IMR-90 (cell line): ENCODE results near the gene ZNF587. TPM values are rescaled to one million over a fixed set of nuclear protein-coding genes. Genes with fewer than 3 reads are reported as not detected.

ENCODE experiments used
- ATAC-seq: fragments of 200-7000 bp; cut with Tn5 transposase; 2 replicates; pipeline ENCODE4 v1.9.1; 2020; ENCODE audit warnings: low read depth, mild to moderate bottlenecking, moderate library complexity
- BruUV-seq: library from RNA; stranded (reverse); fragments of 400-500 nt; replicated peaks from 2 replicates; lab custom pipeline; 2021; lab: Mats Ljungman, UMichigan
- CTCF ChIA-PET: fragments of 300-600 bp; formaldehyde crosslinking; extraction: SDS; loops from one replicate; lab custom pipeline; 2021; ENCODE audit warnings: antibody characterized with exemption; lab: Yijun Ruan, JAX
- POLR2A ChIA-PET: fragments of 300-600 bp; sonication (Branson Sonifier 250); formaldehyde crosslinking; loops from one replicate; lab custom pipeline; 2022; ENCODE audit warnings: antibody characterized with exemption; ENCODE audit not compliant: unreplicated experiment; lab: Charles Lee
- DNase-seq: peaks from one replicate; pipeline ENCODE4 v3.0.0; 2013
- H2AFZ ChIP-seq: replicated peaks from 2 replicates; pipeline ENCODE3; 2013; ENCODE audit warnings: low read length, mild to moderate bottlenecking; ENCODE audit not compliant: poor library complexity
- H2AK5ac ChIP-seq: 2 replicates; pipeline ENCODE4 v1.6.1; 2013; ENCODE audit warnings: low read depth, low read length, inconsistent platforms
- H2AK9ac ChIP-seq: replicated peaks from 2 replicates; pipeline ENCODE3; 2013; ENCODE audit warnings: mild to moderate bottlenecking, low read depth, low read length, moderate library complexity; ENCODE audit not compliant: poor library complexity
- H2BK120ac ChIP-seq: 2 replicates; pipeline ENCODE4 v1.6.1; 2013; ENCODE audit warnings: low read depth, low read length, inconsistent platforms
- H2BK15ac ChIP-seq: 3 replicates; pipeline ENCODE4 v1.6.1; 2013; ENCODE audit warnings: low read depth, low read length, inconsistent platforms
- H2BK20ac ChIP-seq: 2 replicates; pipeline ENCODE4 v1.6.1; 2013; ENCODE audit warnings: low read depth, mild to moderate bottlenecking, inconsistent platforms, low read length, moderate library complexity
- H2BK5ac ChIP-seq: 2 replicates; pipeline ENCODE4 v1.6.1; 2013; ENCODE audit warnings: mild to moderate bottlenecking, low read depth, low read length, inconsistent platforms; ENCODE audit not compliant: poor library complexity, severe bottlenecking
- H3K14ac ChIP-seq: replicated peaks from 2 replicates; pipeline ENCODE4 v1.6.1; 2013; ENCODE audit warnings: low read depth, low read length, inconsistent platforms
- H3K18ac ChIP-seq: 2 replicates; pipeline ENCODE4 v1.6.1; 2013; ENCODE audit warnings: low read depth, low read length, control low read depth
- H3K23ac ChIP-seq: 2 replicates; pipeline ENCODE4 v1.6.1; 2013; ENCODE audit warnings: low read depth, low read length, inconsistent platforms
- H3K27ac ChIP-seq: 2 replicates; pipeline ENCODE4 v1.5.1; 2013; ENCODE audit warnings: mild to moderate bottlenecking, control low read depth, low read length; ENCODE audit not compliant: insufficient read depth
- H3K27me3 ChIP-seq: 2 replicates; pipeline ENCODE4 v1.6.1; 2013; ENCODE audit warnings: low read length; ENCODE audit not compliant: control insufficient read depth, insufficient read depth
- H3K36me3 ChIP-seq: 2 replicates; pipeline ENCODE4 v1.6.1; 2013; ENCODE audit warnings: low read length, mixed read lengths; ENCODE audit not compliant: control insufficient read depth, insufficient read depth
- H3K4ac ChIP-seq: 2 replicates; pipeline ENCODE4 v1.6.1; 2013; ENCODE audit warnings: low read depth, low read length, inconsistent platforms
- H3K4me1 ChIP-seq: 2 replicates; pipeline ENCODE4 v1.6.1; 2013; ENCODE audit warnings: low read length, mixed read lengths; ENCODE audit not compliant: control insufficient read depth, insufficient read depth
- H3K4me2 ChIP-seq: 2 replicates; pipeline ENCODE4 v1.6.1; 2013; ENCODE audit warnings: low read depth, mild to moderate bottlenecking, control low read depth, low read length, moderate library complexity
- H3K4me3 ChIP-seq: 2 replicates; pipeline ENCODE4 v1.5.1; 2013; ENCODE audit warnings: low read depth, mild to moderate bottlenecking, control low read depth, low read length, moderate library complexity; ENCODE audit not compliant: insufficient read depth
- H3K56ac ChIP-seq: 2 replicates; pipeline ENCODE4 v1.6.1; 2013; ENCODE audit warnings: low read length, inconsistent platforms; ENCODE audit not compliant: insufficient read depth; ENCODE audit errors: extremely low read depth
- H3K79me1 ChIP-seq, 2 experiments: 2 replicates each; pipeline ENCODE4 v1.6.1; 2013; ENCODE audit warnings: low read length in 2 of 2, inconsistent platforms in 1 of 2, low read depth in 1 of 2
- H3K9ac ChIP-seq: 2 replicates; pipeline ENCODE4 v1.6.1; 2013; ENCODE audit warnings: low read depth, low read length, control low read depth
- H3K9me1 ChIP-seq: 2 replicates; pipeline ENCODE4 v1.6.1; 2013; ENCODE audit warnings: low read length, inconsistent platforms; ENCODE audit not compliant: insufficient read depth
- H3K9me3 ChIP-seq: 2 replicates; pipeline ENCODE4 v1.6.1; 2013; ENCODE audit warnings: low read length; ENCODE audit not compliant: control insufficient read depth, insufficient read depth
- H4K20me1 ChIP-seq: 2 replicates; pipeline ENCODE4 v1.6.1; 2013; ENCODE audit warnings: low read length, inconsistent platforms; ENCODE audit not compliant: insufficient read depth
- H4K5ac ChIP-seq: 2 replicates; pipeline ENCODE4 v1.6.1; 2013; ENCODE audit warnings: mild to moderate bottlenecking, low read depth, low read length, control low read depth
- H4K8ac ChIP-seq, 2 experiments: 2 replicates each; pipeline ENCODE4 v1.6.1; 2013; ENCODE audit warnings: low read depth in 2 of 2, low read length in 2 of 2, control low read depth in 1 of 2, inconsistent platforms in 1 of 2
- H4K91ac ChIP-seq: 2 replicates; pipeline ENCODE4 v1.6.1; 2013; ENCODE audit warnings: low read depth, low read length, inconsistent platforms; ENCODE audit not compliant: insufficient read depth
- BHLHE40 ChIP-seq: fragments of 150-350 bp; IDR thresholded peaks from 2 replicates; pipeline ENCODE4 v1.6.1; 2016; ENCODE audit warnings: mild to moderate bottlenecking, low read depth, low read length
- CEBPB ChIP-seq: IDR thresholded peaks from 2 replicates; pipeline ENCODE4 v1.6.1; 2012; ENCODE audit warnings: low read depth, low read length, improper control_type of control experiment
- CHD1 ChIP-seq: IDR thresholded peaks from 2 replicates; pipeline ENCODE4 v1.6.1; 2012; ENCODE audit warnings: low read depth, low read length, improper control_type of control experiment
- FOS ChIP-seq: fragments of 150-350 bp; IDR thresholded peaks from 2 replicates; pipeline ENCODE4 v1.6.1; 2016; ENCODE audit warnings: low read depth, low read length
- MAZ ChIP-seq: IDR thresholded peaks from 2 replicates; pipeline ENCODE4 v1.6.1; 2012; ENCODE audit warnings: low read depth, mild to moderate bottlenecking, low read length, improper control_type of control experiment, moderate library complexity, borderline replicate concordance
- MXI1 ChIP-seq: IDR thresholded peaks from 2 replicates; pipeline ENCODE4 v1.6.1; 2012; ENCODE audit warnings: low read depth, mild to moderate bottlenecking, low read length, moderate library complexity, borderline replicate concordance
- NFE2L2 ChIP-seq: fragments of 150-350 bp; IDR thresholded peaks from 2 replicates; pipeline ENCODE4 v1.6.1; 2016; ENCODE audit warnings: low read depth, mild to moderate bottlenecking, low read length
- POLR2A ChIP-seq: IDR thresholded peaks from 2 replicates; pipeline ENCODE4 v1.6.1; 2012; ENCODE audit warnings: mild to moderate bottlenecking, low read depth, low read length
- RAD21 ChIP-seq: IDR thresholded peaks from 2 replicates; pipeline ENCODE4 v1.6.1; 2012; ENCODE audit warnings: low read length, improper control_type of control experiment
- RCOR1 ChIP-seq: IDR thresholded peaks from 2 replicates; pipeline ENCODE4 v1.6.1; 2012; ENCODE audit warnings: mild to moderate bottlenecking, low read length, improper control_type of control experiment; ENCODE audit not compliant: insufficient replicate concordance
- RFX5 ChIP-seq: IDR thresholded peaks from 2 replicates; pipeline ENCODE4 v1.8.0; 2012; ENCODE audit warnings: low read depth, mild to moderate bottlenecking, low read length, moderate library complexity
- SMC3 ChIP-seq: fragments of 150-350 bp; IDR thresholded peaks from 2 replicates; pipeline ENCODE4 v1.6.1; 2016; ENCODE audit warnings: low read depth, mild to moderate bottlenecking, antibody characterized with exemption, low read length, moderate library complexity
- WGBS, 2 experiments: methylation state at CpG; one replicate each; pipeline versions ENCODE4 v1.1.5 to v1.1.7; 2013; ENCODE audit warnings: missing lambda C conversion rate in 2 of 2; ENCODE audit not compliant: insufficient read length in 1 of 2; ENCODE audit errors: extremely low coverage in 2 of 2; 5-methylcytosine and 5-hydroxymethylcytosine counted together
- dilution Hi-C: fragments of 300-500 bp; cut with HindIII; formaldehyde crosslinking; loops from one replicate; pipeline ENCODE4 v1.14.3; 2018; ENCODE audit warnings: low sequenced_read_pairs; ENCODE audit not compliant: unreplicated experiment
- in situ Hi-C: fragments of 300-500 bp; cut with MboI; formaldehyde crosslinking; loops from 3 replicates; pipeline ENCODE4 v1.14.3; 2019; ENCODE audit warnings: low sequenced_read_pairs, inconsistent platforms, mixed read lengths
- intact Hi-C: fragments of 100-400 bp; cut with micrococcal nuclease; formaldehyde crosslinking; loops from 2 replicates; pipeline ENCODE4 v1.10.0; 2022
- polyA plus RNA-seq, 3 experiments: library from polyadenylated mRNA; depleted of rRNA; stranded (reverse); fragments of >200 nt; gene quantifications; 2 replicates each; pipeline ENCODE4 v1.2.3, GENCODE V29; 2012; ENCODE audit warnings: low replicate concordance in 1 of 3
- total RNA-seq: library from RNA; depleted of rRNA; stranded (reverse); fragments of >200 nt; gene quantifications from 2 replicates; pipeline ENCODE4 v1.2.3, GENCODE V29; 2012
- TF ChIP-seq, protein P1 (sequence below): fragments of 150-350 bp; IDR thresholded peaks from 2 replicates; pipeline ENCODE4 v1.6.1; 2016; ENCODE audit warnings: low read depth, mild to moderate bottlenecking, low read length, moderate library complexity, borderline replicate concordance
- TF ChIP-seq, protein P2 (sequence below): fragments of 150-350 bp; IDR thresholded peaks from 2 replicates; pipeline ENCODE4 v1.6.1; 2017; ENCODE audit warnings: mild to moderate bottlenecking, antibody characterized with exemption, low read length, low read depth

The ZNF587 gene
- total and polyA plus RNA-seq, 2 of the 4 experiments (the other 2 are of a cell fraction): 14.0 to 43.7 TPM

DNA sequence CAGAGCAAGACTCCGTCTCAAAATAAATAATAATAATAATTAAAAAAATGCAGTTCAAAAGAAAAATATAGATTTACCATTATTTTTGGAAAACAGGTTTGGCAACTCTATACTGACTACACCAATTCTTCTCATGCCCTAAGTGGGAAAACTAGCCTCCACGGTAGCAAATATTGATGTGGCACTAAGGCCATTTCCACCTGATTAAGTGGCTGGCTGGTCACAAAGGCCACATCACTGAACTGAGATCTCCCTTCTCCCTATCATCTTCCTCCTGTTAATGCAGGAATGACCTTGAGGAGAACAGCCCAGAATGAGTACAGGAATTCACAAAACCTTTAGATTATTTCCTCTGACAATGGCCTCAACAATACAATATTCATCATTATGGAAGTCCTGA, 20.6 kb downstream of the ZNF587 start:
- H3K9me1 ChIP-seq: no peaks in the 10 kb centered on the region
- DNase-seq: no peak
- H2BK20ac ChIP-seq: no peak overlapping the region
- H2AFZ ChIP-seq: no peak overlapping the region
- H3K36me3 ChIP-seq: peaks cover 41% of the 10 kb centered on the region
- no peak overlapping the region for H2AK9ac ChIP-seq
- dilution Hi-C loops (no loop called here), intact Hi-C loops (no loop called here), in situ Hi-C loops (no loop called here)
- no peaks in the 10 kb centered on the region for H3K27me3 ChIP-seq
- TF ChIP-seq MXI1: no peak
- TF ChIP-seq RFX5: no peak
- no peak for TF ChIP-seq RAD21
- TF ChIP-seq MAZ: no peak
- no peak for TF ChIP-seq FOS
- TF ChIP-seq, protein P1, sequence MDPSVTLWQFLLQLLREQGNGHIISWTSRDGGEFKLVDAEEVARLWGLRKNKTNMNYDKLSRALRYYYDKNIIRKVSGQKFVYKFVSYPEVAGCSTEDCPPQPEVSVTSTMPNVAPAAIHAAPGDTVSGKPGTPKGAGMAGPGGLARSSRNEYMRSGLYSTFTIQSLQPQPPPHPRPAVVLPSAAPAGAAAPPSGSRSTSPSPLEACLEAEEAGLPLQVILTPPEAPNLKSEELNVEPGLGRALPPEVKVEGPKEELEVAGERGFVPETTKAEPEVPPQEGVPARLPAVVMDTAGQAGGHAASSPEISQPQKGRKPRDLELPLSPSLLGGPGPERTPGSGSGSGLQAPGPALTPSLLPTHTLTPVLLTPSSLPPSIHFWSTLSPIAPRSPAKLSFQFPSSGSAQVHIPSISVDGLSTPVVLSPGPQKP: no peak
- TF ChIP-seq CEBPB: no peak
- no peak for TF ChIP-seq CHD1
- no peak for TF ChIP-seq NFE2L2
- TF ChIP-seq RCOR1: no peak
- no peak for TF ChIP-seq BHLHE40
- no peak for TF ChIP-seq POLR2A
- no peak for TF ChIP-seq SMC3
- TF ChIP-seq, protein P2, sequence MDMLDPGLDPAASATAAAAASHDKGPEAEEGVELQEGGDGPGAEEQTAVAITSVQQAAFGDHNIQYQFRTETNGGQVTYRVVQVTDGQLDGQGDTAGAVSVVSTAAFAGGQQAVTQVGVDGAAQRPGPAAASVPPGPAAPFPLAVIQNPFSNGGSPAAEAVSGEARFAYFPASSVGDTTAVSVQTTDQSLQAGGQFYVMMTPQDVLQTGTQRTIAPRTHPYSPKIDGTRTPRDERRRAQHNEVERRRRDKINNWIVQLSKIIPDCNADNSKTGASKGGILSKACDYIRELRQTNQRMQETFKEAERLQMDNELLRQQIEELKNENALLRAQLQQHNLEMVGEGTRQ: no peak
- no peak overlapping the region for H4K8ac ChIP-seq
- no peak overlapping the region for H3K4ac ChIP-seq
- H3K9ac ChIP-seq: no peak overlapping the region
- H4K91ac ChIP-seq: no peak overlapping the region
- WGBS, 2 experiments: 100% methylated on average over 1 of the region's 2 CpGs; no CpG with 5 or more reads in 1 of the 2 experiments
- no peak overlapping the region for H2BK120ac ChIP-seq
- no peaks in the 10 kb centered on the region for H3K4me1 ChIP-seq
- no peak overlapping the region for H2AK5ac ChIP-seq
- no peaks in the 10 kb centered on the region; the same call in 1 of the 2 replicates for H4K20me1 ChIP-seq
- H3K79me1 ChIP-seq: peaks cover 3 to 9% of the 10 kb centered on the region in 2 experiments; a peak in 2 of 4 replicates
- H3K4me3 ChIP-seq: no peak overlapping the region
- H3K18ac ChIP-seq: no peak overlapping the region
- H3K23ac ChIP-seq: no peak overlapping the region
- ChIA-PET POLR2A (no interaction called here), CTCF (no interaction called here)
- H2BK5ac ChIP-seq: no peak overlapping the region
- no peak overlapping the region for H3K27ac ChIP-seq
- H3K9me3 ChIP-seq: peaks cover 84% of the 10 kb centered on the region
- ATAC-seq: no peak
- no peak overlapping the region for H3K4me2 ChIP-seq
- H3K14ac ChIP-seq: no peak overlapping the region
- H3K56ac ChIP-seq: no peak overlapping the region
- H2BK15ac ChIP-seq: no peak overlapping the region
- H4K5ac ChIP-seq: no peak overlapping the region
- BruUV-seq: no TSS peak
